Spinal cord (tissue), 10 donors: Measurements from ENCODE around the gene EPHA7. TPM values are rescaled to one million over a fixed set of nuclear protein-coding genes. Genes with fewer than 3 reads are reported as not detected.

ENCODE experiments used
- DNase-seq, 6 donors: peaks; one replicate each; pipeline versions ENCODE4 v3.0.0 to v3.0.0-alpha.2; 2013 to 2015; ENCODE audit warnings: low spot score in 6 of 6, low read depth in 4 of 6
- H3K27ac ChIP-seq: one replicate; pipeline ENCODE4 v1.5.1; 2013; ENCODE audit warnings: low read depth, low read length, control low read depth
- H3K27me3 ChIP-seq: one replicate; pipeline ENCODE4 v1.6.1; 2013; ENCODE audit warnings: low read length; ENCODE audit not compliant: control insufficient read depth, insufficient read depth
- H3K36me3 ChIP-seq: one replicate; pipeline ENCODE4 v1.6.1; 2013; ENCODE audit warnings: low read length; ENCODE audit not compliant: control insufficient read depth, insufficient read depth
- H3K4me1 ChIP-seq: one replicate; pipeline ENCODE4 v1.6.1; 2013; ENCODE audit warnings: low read length; ENCODE audit not compliant: control insufficient read depth, insufficient read depth
- H3K4me3 ChIP-seq: one replicate; pipeline ENCODE4 v1.5.1; 2013; ENCODE audit warnings: low read depth, low read length, control low read depth
- H3K9me3 ChIP-seq: one replicate; pipeline ENCODE4 v1.6.1; 2013; ENCODE audit warnings: low read length; ENCODE audit not compliant: control insufficient read depth, insufficient read depth
- WGBS: methylation state at CpG from one replicate; pipeline ENCODE4 v1.1.5; 2013; ENCODE audit warnings: missing lambda C conversion rate; ENCODE audit not compliant: insufficient coverage; 5-methylcytosine and 5-hydroxymethylcytosine counted together
- polyA plus RNA-seq, 2 donors: library from polyadenylated mRNA; unstranded; fragments of 120-200 nt; gene quantifications; one replicate each; pipeline ENCODE4 v1.2.1, GENCODE V29; 2013; ENCODE audit not compliant: insufficient read length in 2 of 2
- total RNA-seq, 2 donors: library from RNA; depleted of rRNA in 1 of 2; stranded (reverse); fragments of 120-200 nt in 1 of 2; fragments of >200 nt in 1 of 2; gene quantifications; one replicate each; pipeline versions ENCODE4 v1.2.3 to v1.2.4, GENCODE V29; 2013 to 2014
- donor health status: healthy.

EPHA7 gene
- total and polyA plus RNA-seq, 4 donors, result 16.3 to 90.2 (median 45.7) TPM

- no peak overlapping the region for H3K4me3 ChIP-seq
- no peak overlapping the region for H3K27ac ChIP-seq
- no peaks in the 10 kb centered on the region for H3K4me1 ChIP-seq
- no peaks in the 10 kb centered on the region for H3K27me3 ChIP-seq
- H3K36me3 ChIP-seq, result no peaks in the 10 kb centered on the region
- no peaks in the 10 kb centered on the region for H3K9me3 ChIP-seq
- DNase-seq, result no peak
- WGBS, result no CpG with 5 or more reads among the region's 3 CpGs
Measured at GRCh38 chr6:93369586-93370134, 49.7 kb downstream of the EPHA7 start.

DNA sequence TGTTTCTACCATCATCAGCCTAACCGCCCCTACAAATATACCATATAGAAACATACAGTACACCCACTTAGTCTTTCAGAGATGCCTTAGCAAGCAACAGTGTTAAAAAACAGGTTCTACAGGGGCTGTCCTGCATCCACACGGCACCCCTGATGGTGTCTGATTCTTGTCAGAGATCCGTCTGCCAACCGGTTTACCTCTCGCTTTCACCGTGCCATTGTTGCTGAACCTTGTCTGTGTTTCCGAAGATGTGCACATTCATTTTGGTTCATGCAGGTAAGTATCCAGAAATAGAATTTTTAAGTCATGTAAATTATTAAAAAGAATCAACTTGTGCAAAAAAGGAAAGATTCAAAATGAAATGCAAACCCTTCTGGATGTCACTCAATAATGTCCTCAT is 52.9 kb downstream of the EPHA7 start:
- no peaks in the 10 kb centered on the region for H3K27me3 ChIP-seq
- 94% methylated on average over 4 of the region's 7 CpGs for WGBS
- H3K27ac ChIP-seq, result no peak overlapping the region
- no peaks in the 10 kb centered on the region for H3K36me3 ChIP-seq
- DNase-seq, result no peak
- H3K4me1 ChIP-seq, result no peaks in the 10 kb centered on the region
- no peak overlapping the region for H3K4me3 ChIP-seq
- no peaks in the 10 kb centered on the region for H3K9me3 ChIP-seq

DNA sequence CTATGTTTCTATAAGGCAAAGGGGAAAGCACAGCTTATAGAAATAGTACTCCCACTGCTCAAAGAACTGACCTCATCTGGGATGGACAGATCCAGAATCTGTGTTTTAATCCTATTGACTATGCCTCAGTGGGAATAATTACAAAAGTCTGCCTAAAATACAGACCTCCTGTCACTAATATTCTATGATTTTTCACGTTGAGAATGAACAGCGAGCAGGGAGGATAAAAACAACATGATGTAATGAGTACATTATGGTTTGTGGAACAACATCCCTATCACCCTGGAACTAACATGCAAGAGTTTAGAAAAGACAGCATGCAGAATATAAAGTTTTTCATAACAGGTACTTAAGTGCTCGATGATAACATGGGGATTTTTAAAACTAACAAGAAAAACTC is 53.9 kb downstream of the EPHA7 start:
- Histone ChIP-seq H3K4me1 (no peaks in the 10 kb centered on the region), H3K4me3 (no peak overlapping the region), H3K27ac (no peak overlapping the region), H3K36me3 (no peaks in the 10 kb centered on the region), H3K27me3 (no peaks in the 10 kb centered on the region), H3K9me3 (no peaks in the 10 kb centered on the region)
- no CpG with 5 or more reads among the region's 3 CpGs for WGBS
- DNase-seq, result no peak

- H3K9me3 ChIP-seq, result no peaks in the 10 kb centered on the region
- no peak for DNase-seq
- no peak overlapping the region for H3K27ac ChIP-seq
- H3K4me1 ChIP-seq, result no peaks in the 10 kb centered on the region
- no peaks in the 10 kb centered on the region for H3K27me3 ChIP-seq
- H3K36me3 ChIP-seq, result no peaks in the 10 kb centered on the region
- no peak overlapping the region for H3K4me3 ChIP-seq
- no CpG with 5 or more reads among the region's 2 CpGs for WGBS
Measured at GRCh38 chr6:93358435-93358834, 60.9 kb downstream of the EPHA7 start.

DNA sequence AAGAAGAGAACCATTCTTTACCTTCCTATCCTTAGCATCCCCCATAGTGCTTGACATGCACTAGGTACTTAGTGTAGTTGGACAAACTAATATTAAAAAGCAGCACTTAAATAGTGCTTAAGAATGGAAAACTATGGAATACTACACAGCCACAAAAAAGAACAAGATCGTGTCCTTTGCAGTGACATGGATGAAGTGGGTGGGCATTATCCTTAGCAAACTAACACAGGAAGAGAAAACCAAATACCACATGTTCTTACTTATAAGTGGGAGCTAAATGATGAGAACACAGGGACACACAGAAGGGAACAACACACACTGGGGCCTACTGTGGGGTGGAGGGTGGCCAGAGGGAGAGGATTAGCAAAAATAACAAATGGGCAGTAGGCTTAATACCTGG is 66.8 kb downstream of the EPHA7 start:
- Histone ChIP-seq H3K36me3 (no peaks in the 10 kb centered on the region), H3K4me3 (no peak overlapping the region), H3K9me3 (no peaks in the 10 kb centered on the region), H3K27ac (no peak overlapping the region), H3K27me3 (no peaks in the 10 kb centered on the region), H3K4me1 (no peaks in the 10 kb centered on the region)
- no peak for DNase-seq
- WGBS, result no CpG with 5 or more reads among the region's 1 CpG

GRCh38 chr6:93351222-93351621 is 68.1 kb downstream of the EPHA7 start:
- Histone ChIP-seq H3K4me1 (no peaks in the 10 kb centered on the region), H3K27me3 (no peaks in the 10 kb centered on the region), H3K36me3 (no peaks in the 10 kb centered on the region), H3K9me3 (no peaks in the 10 kb centered on the region), H3K27ac (no peak overlapping the region), H3K4me3 (no peak overlapping the region)
- no peak for DNase-seq
- WGBS, result 89% methylated on average over 1 of the region's 3 CpGs

GRCh38 chr6:93350774-93351173 is 68.6 kb downstream of the EPHA7 start:
- no peak for DNase-seq
- no peaks in the 10 kb centered on the region for H3K9me3 ChIP-seq
- no peaks in the 10 kb centered on the region for H3K27me3 ChIP-seq
- no peak overlapping the region for H3K27ac ChIP-seq
- WGBS, result 83% methylated on average over 3 of the region's 4 CpGs
- no peaks in the 10 kb centered on the region for H3K36me3 ChIP-seq
- no peaks in the 10 kb centered on the region for H3K4me1 ChIP-seq
- no peak overlapping the region for H3K4me3 ChIP-seq

- Histone ChIP-seq H3K4me1 (no peaks in the 10 kb centered on the region), H3K27me3 (no peaks in the 10 kb centered on the region), H3K27ac (no peak overlapping the region), H3K4me3 (no peak overlapping the region), H3K9me3 (no peaks in the 10 kb centered on the region), H3K36me3 (no peaks in the 10 kb centered on the region)
- no CpG with 5 or more reads among the region's 1 CpG for WGBS
- no peak for DNase-seq
Measured at GRCh38 chr6:93344333-93344835, 75.0 kb downstream of the EPHA7 start.

GRCh38 chr6:93343476-93343875 is 75.9 kb downstream of the EPHA7 start:
- WGBS, result no CpG with 5 or more reads among the region's 2 CpGs
- Histone ChIP-seq H3K9me3 (no peaks in the 10 kb centered on the region), H3K27me3 (no peaks in the 10 kb centered on the region), H3K4me3 (no peak overlapping the region), H3K27ac (no peak overlapping the region), H3K36me3 (no peaks in the 10 kb centered on the region), H3K4me1 (no peaks in the 10 kb centered on the region)
- no peak for DNase-seq

- Histone ChIP-seq H3K27ac (no peak overlapping the region), H3K27me3 (no peaks in the 10 kb centered on the region), H3K36me3 (no peaks in the 10 kb centered on the region), H3K9me3 (no peaks in the 10 kb centered on the region), H3K4me1 (no peaks in the 10 kb centered on the region), H3K4me3 (no peak overlapping the region)
- peak in 1 of 6 donors; percentile 50 for DNase-seq
- WGBS, result no CpG with 5 or more reads among the region's 1 CpG
Measured at GRCh38 chr6:93341900-93342613, 77.3 kb downstream of the EPHA7 start.
